AG09319 (cell line): ENCODE measurements around the gene QSOX1.

Experiments used
- DNase-seq: peaks from one replicate; pipeline ENCODE4 v3.0.0-alpha.2; 2010; ENCODE audit warnings: low read depth; ENCODE audit errors: extremely low read depth
- CTCF ChIP-seq: IDR thresholded peaks from 2 replicates; pipeline ENCODE4 v1.5.1; 2011; ENCODE audit warnings: low read depth, mild to moderate bottlenecking, inconsistent platforms, low read length, moderate library complexity

The QSOX1 gene

GRCh38 chr1:180183426-180183825, 28.8 kb downstream of the QSOX1 start:
- TF ChIP-seq CTCF = no peak

GRCh38 chr1:180184041-180184440, 29.4 kb downstream of the QSOX1 start:
- no peak for TF ChIP-seq CTCF
- DNase-seq = no peak

More at GRCh38 chr1:180183426-180183825, 28.8 kb downstream of the QSOX1 start:
- no peak for DNase-seq

GRCh38 chr1:180185281-180185680, 30.6 kb downstream of the QSOX1 start:
- no peak for TF ChIP-seq CTCF
- no peak for DNase-seq

- DNase-seq = no peak
- TF ChIP-seq CTCF = no peak
Measured at GRCh38 chr1:180185971-180186645, 31.4 kb downstream of the QSOX1 start.

GRCh38 chr1:180186831-180187230, 32.2 kb downstream of the QSOX1 start:
- no peak for TF ChIP-seq CTCF
- no peak for DNase-seq

GRCh38 chr1:180187626-180188025, 33.0 kb downstream of the QSOX1 start:
- DNase-seq = no peak
- no peak for TF ChIP-seq CTCF

- no peak for DNase-seq
- peak; percentile 60 for TF ChIP-seq CTCF
Measured at GRCh38 chr1:180188091-180188506, 33.4 kb downstream of the QSOX1 start.
